ENCODE results near the gene CD200. TPM values are rescaled to one million over a fixed set of nuclear protein-coding genes. Genes with fewer than 3 reads are reported as not detected.

The CD200 gene
- polyA plus RNA-seq, 2 of the 4 experiments (the other 2 are of a cell fraction), result not detected

DNA sequence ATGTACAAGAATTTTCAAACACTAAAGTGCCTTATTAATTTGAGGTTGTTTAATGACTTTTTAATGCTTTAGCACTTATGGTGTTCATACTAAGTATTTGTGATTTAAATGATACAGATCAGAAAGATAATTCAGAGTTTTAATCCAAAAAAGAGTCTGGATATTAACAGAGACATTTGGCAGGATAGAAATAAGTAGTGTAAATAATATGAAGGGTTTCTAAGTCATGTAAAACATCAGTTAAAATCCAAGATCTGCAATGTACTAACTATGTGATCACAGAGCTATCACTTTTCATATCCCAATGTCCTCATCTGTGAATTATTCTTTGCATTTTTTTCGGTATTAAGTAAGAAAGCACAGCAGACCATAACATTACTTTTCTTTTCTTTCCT lies 62.9 kb downstream of the CD200 start:
- DNase-seq (ENCODE audit: low read depth in 1 of 2, low spot score in 1 of 2) (no peak), FAIRE-seq (no peak), ATAC-seq (no peak)
- Histone ChIP-seq H3K9me3 (peaks cover 15% of the 10 kb centered on the region; the same call in 2 of the 3 replicates), H3K4me1 (no peaks in the 10 kb centered on the region), H3K27ac (no peak overlapping the region), H3K4me3 (no peak overlapping the region), H3K4me2 (no peak overlapping the region)
- ChIA-PET POLR2A (no interaction called here), CTCF (interaction anchor here (0.6 kb wide), 1 partner anchor 32 kb away, joined by 4 read pairs; no protein-coding TSS in a partner anchor)
- 0% methylated on average over 1 of the region's 1 CpG for WGBS (ENCODE audit: missing lambda C conversion rate)
- no peak for TF ChIP-seq JUN (IDR thresholded peaks at IDR 0.05)
- no peak for TF ChIP-seq CHD2 (IDR thresholded peaks at IDR 0.05; ENCODE audit: low read length, partially characterized antibody)
- TF ChIP-seq, protein P1, sequence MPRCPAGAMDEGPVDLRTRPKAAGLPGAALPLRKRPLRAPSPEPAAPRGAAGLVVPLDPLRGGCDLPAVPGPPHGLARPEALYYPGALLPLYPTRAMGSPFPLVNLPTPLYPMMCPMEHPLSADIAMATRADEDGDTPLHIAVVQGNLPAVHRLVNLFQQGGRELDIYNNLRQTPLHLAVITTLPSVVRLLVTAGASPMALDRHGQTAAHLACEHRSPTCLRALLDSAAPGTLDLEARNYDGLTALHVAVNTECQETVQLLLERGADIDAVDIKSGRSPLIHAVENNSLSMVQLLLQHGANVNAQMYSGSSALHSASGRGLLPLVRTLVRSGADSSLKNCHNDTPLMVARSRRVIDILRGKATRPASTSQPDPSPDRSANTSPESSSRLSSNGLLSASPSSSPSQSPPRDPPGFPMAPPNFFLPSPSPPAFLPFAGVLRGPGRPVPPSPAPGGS (IDR thresholded peaks at IDR 0.05), result no peak
- no peak for TF ChIP-seq NR3C1 (IDR thresholded peaks at IDR 0.05)
- no peak for TF ChIP-seq ZNF302 (CRISPR knock-in tag; IDR thresholded peaks at IDR 0.05)
- TF ChIP-seq RARB (CRISPR knock-in tag; IDR thresholded peaks at IDR 0.05), result no peak
- TF ChIP-seq CEBPB (IDR thresholded peaks at IDR 0.05), result no peak
- TF ChIP-seq ZFP36 (IDR thresholded peaks at IDR 0.05; ENCODE audit: borderline replicate concordance, partially characterized antibody), result no peak
- no peak for TF ChIP-seq GATA3 (IDR thresholded peaks at IDR 0.05; ENCODE audit: borderline replicate concordance)
- no peak for TF ChIP-seq KDM5A (IDR thresholded peaks at IDR 0.05)
- no peak for TF ChIP-seq CBX8 (IDR thresholded peaks at IDR 0.05)
- TF ChIP-seq HEYL (CRISPR knock-in tag; IDR thresholded peaks at IDR 0.05), result no peak
- no peak for TF ChIP-seq PHF8 (IDR thresholded peaks at IDR 0.05; ENCODE audit: borderline replicate concordance, low read depth)
- TF ChIP-seq ZC3H11A (IDR thresholded peaks at IDR 0.05), result no peak
- TF ChIP-seq RNF2 (IDR thresholded peaks at IDR 0.05; ENCODE audit: borderline replicate concordance, low read depth), result no peak
- TF ChIP-seq FOXS1 (CRISPR knock-in tag; IDR thresholded peaks at IDR 0.05), result no peak
- TF ChIP-seq EHF (CRISPR knock-in tag; IDR thresholded peaks at IDR 0.05), result no peak
- TF ChIP-seq MAZ (IDR thresholded peaks at IDR 0.05; ENCODE audit: borderline replicate concordance, low read depth, low read length), result no peak
- no peak for TF ChIP-seq TP53 (CRISPR knock-in tag; IDR thresholded peaks at IDR 0.05)
- TF ChIP-seq, protein P2, sequence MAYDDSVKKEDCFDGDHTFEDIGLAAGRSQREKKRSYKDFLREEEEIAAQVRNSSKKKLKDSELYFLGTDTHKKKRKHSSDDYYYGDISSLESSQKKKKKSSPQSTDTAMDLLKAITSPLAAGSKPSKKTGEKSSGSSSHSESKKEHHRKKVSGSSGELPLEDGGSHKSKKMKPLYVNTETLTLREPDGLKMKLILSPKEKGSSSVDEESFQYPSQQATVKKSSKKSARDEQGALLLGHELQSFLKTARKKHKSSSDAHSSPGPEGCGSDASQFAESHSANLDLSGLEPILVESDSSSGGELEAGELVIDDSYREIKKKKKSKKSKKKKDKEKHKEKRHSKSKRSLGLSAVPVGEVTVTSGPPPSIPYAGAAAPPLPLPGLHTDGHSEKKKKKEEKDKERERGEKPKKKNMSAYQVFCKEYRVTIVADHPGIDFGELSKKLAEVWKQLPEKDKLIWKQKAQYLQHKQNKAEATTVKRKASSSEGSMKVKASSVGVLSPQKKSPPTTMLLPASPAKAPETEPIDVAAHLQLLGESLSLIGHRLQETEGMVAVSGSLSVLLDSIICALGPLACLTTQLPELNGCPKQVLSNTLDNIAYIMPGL (CRISPR knock-in tag; IDR thresholded peaks at IDR 0.05; ENCODE audit: borderline replicate concordance), result no peak

DNA sequence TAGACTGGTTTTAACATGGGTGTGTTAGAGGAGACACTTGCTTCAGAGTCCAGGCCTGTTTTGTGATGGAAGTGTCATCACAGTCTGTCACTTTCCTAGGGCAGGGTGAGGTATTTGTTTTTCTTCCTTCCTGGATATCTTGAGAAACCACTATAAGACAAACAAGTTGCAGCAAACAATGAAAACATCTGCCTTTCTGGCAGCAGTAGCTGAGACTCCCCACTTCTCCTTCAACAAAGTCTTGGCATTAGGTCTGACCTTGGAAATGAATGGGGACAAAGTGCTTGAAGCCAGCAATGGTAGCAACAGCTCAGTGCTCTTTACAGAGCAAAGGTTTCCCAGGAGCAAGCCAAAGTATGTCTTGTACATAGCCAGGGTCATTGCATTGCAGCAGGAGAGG lies 64.6 kb downstream of the CD200 start:
- POLR2A ChIA-PET, result no interaction called here
- CTCF ChIA-PET, result no interaction called here

More for the DNA sequence above, 64.6 kb downstream of the CD200 start:
- FAIRE-seq (no peak), ATAC-seq (no peak), DNase-seq (ENCODE audit: low read depth in 1 of 2, low spot score in 1 of 2) (no peak)
- Histone ChIP-seq H3K27ac (no peak overlapping the region), H3K4me3 (no peak overlapping the region), H3K9me3 (peaks cover 12% of the 10 kb centered on the region; the same call in 2 of the 3 replicates), H3K4me2 (no peak overlapping the region), H3K4me1 (no peaks in the 10 kb centered on the region)
- TF ChIP-seq BHLHE40 (IDR thresholded peaks at IDR 0.05; ENCODE audit: low read depth, low read length) (no peak), EHF (CRISPR knock-in tag; IDR thresholded peaks at IDR 0.05) (no peak), ESRRA (IDR thresholded peaks at IDR 0.05; ENCODE audit: borderline replicate concordance, low read length) (no peak), KDM1A (IDR thresholded peaks at IDR 0.05; ENCODE audit: low read depth) (no peak), CEBPB (IDR thresholded peaks at IDR 0.05) (no peak), CBX2 (IDR thresholded peaks at IDR 0.05; ENCODE audit: borderline replicate concordance, low read depth) (no peak)
- TF ChIP-seq, protein P3, sequence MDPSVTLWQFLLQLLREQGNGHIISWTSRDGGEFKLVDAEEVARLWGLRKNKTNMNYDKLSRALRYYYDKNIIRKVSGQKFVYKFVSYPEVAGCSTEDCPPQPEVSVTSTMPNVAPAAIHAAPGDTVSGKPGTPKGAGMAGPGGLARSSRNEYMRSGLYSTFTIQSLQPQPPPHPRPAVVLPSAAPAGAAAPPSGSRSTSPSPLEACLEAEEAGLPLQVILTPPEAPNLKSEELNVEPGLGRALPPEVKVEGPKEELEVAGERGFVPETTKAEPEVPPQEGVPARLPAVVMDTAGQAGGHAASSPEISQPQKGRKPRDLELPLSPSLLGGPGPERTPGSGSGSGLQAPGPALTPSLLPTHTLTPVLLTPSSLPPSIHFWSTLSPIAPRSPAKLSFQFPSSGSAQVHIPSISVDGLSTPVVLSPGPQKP (IDR thresholded peaks at IDR 0.05; ENCODE audit: low read depth, low read length), result no peak
- TF ChIP-seq, protein P2 (CRISPR knock-in tag; IDR thresholded peaks at IDR 0.05; ENCODE audit: borderline replicate concordance), result no peak

Measured in A549 (cell line).